Lung (tissue), 12 donors: ENCODE results near the gene ZNF335. TPM values are rescaled to one million over a fixed set of nuclear protein-coding genes. Genes with fewer than 3 reads are reported as not detected.

ENCODE experiments used
- ATAC-seq: fragments of 200-7000 bp; cut with Tn5 transposase; one replicate; pipeline ENCODE4 v1.9.1; 2020; ENCODE audit warnings: moderate number of reproducible peaks; ENCODE audit not compliant: insufficient read depth, low FRiP score
- DNase-seq, 3 donors: peaks; one replicate each; pipeline ENCODE4 v3.0.0-alpha.2; 2013 to 2017
- H3K27ac ChIP-seq, 2 donors: one replicate each; pipeline ENCODE4 v1.5.1; 2013; ENCODE audit warnings: mild to moderate bottlenecking in 2 of 2, moderate library complexity in 2 of 2, control low read depth in 1 of 2, inconsistent platforms in 1 of 2, low read depth in 1 of 2, low read length in 1 of 2
- H3K27me3 ChIP-seq, 3 donors: one replicate each; pipeline ENCODE4 v1.5.1; 2013; ENCODE audit warnings: low read length in 2 of 3; ENCODE audit not compliant: control insufficient read depth in 3 of 3, insufficient read depth in 3 of 3
- H3K36me3 ChIP-seq, 4 donors: one replicate each; pipeline ENCODE4 v1.5.1; 2013; ENCODE audit warnings: low read length in 4 of 4, mild to moderate bottlenecking in 1 of 4, moderate library complexity in 1 of 4; ENCODE audit not compliant: control insufficient read depth in 4 of 4, insufficient read depth in 4 of 4
- H3K4me1 ChIP-seq, 5 donors: one replicate each; pipeline ENCODE4 v1.5.1; 2013; ENCODE audit warnings: low read length in 5 of 5, mild to moderate bottlenecking in 2 of 5, moderate library complexity in 1 of 5; ENCODE audit not compliant: control insufficient read depth in 5 of 5, insufficient read depth in 5 of 5
- H3K4me3 ChIP-seq: one replicate; pipeline ENCODE4 v1.5.1; 2013; ENCODE audit warnings: mild to moderate bottlenecking, control low read depth, moderate library complexity
- H3K9ac ChIP-seq, 2 donors: one replicate each; pipeline ENCODE4 v1.5.1; 2013; ENCODE audit warnings: low read length in 2 of 2, control low read depth in 1 of 2; ENCODE audit not compliant: insufficient read depth in 1 of 2
- H3K9me3 ChIP-seq, 4 donors: one replicate each; pipeline ENCODE4 v1.5.1; 2013; ENCODE audit warnings: low read length in 3 of 4, mild to moderate bottlenecking in 1 of 4, moderate library complexity in 1 of 4; ENCODE audit not compliant: control insufficient read depth in 4 of 4, insufficient read depth in 3 of 4
- WGBS, 2 donors: extraction: QIAGEN DNeasy Blood & Tissue Kit; methylation state at CpG; one replicate each; pipeline ENCODE4 v1.1.7; 2013; 5-methylcytosine and 5-hydroxymethylcytosine counted together
- polyA plus RNA-seq, 2 donors: library from polyadenylated mRNA; stranded (reverse); fragments of 200-250 nt; gene quantifications; one replicate each; pipeline ENCODE4 v1.2.1, GENCODE V29; 2013
- total RNA-seq, 2 donors: library from RNA; depleted of rRNA in 1 of 2; stranded (reverse); fragments of >200 nt in 1 of 2; gene quantifications; one replicate each; pipeline ENCODE4 v1.2.1, GENCODE V29; 2014 to 2021
- TF ChIP-seq, protein P1 (sequence below): IDR thresholded peaks from 2 replicates; pipeline ENCODE4 v1.5.1; 2012; ENCODE audit warnings: mild to moderate bottlenecking; ENCODE audit errors: control extremely low read depth, extremely low read depth
- donor health status: control.
- donor health status: control.
- donor health status: Bipolar disorder and iron deficiency.
- donor health status: healthy.
- donor health status: DM: yes; HTN: yes; CAD: no.

ZNF335 gene
- total and polyA plus RNA-seq, 4 donors: 12.8 to 23.6 (median 16.0) TPM

DNA sequence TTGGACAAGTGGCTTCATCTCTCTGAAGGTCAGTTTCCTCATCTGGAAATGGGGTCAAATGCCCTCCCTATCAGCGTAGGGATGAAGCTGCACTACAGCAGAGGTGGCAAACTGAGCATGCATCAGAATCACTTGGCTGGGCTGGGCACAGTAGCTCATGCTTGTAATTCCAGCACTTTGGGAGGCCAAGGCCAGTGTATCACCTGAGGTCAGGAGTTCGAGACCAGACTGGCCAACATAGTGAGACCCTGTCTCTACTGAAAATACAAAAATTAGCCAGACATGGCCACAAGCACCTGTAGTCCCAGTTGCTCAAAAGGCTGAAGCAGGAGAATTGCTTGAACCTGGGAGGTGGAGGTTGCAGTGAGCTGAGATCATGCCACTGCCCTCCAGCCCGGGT is 30.0 kb upstream of the ZNF335 start:
- TF ChIP-seq, protein P1, sequence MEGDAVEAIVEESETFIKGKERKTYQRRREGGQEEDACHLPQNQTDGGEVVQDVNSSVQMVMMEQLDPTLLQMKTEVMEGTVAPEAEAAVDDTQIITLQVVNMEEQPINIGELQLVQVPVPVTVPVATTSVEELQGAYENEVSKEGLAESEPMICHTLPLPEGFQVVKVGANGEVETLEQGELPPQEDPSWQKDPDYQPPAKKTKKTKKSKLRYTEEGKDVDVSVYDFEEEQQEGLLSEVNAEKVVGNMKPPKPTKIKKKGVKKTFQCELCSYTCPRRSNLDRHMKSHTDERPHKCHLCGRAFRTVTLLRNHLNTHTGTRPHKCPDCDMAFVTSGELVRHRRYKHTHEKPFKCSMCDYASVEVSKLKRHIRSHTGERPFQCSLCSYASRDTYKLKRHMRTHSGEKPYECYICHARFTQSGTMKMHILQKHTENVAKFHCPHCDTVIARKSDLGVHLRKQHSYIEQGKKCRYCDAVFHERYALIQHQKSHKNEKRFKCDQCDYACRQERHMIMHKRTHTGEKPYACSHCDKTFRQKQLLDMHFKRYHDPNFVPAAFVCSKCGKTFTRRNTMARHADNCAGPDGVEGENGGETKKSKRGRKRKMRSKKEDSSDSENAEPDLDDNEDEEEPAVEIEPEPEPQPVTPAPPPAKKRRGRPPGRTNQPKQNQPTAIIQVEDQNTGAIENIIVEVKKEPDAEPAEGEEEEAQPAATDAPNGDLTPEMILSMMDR: no peak
- ATAC-seq (no peak), DNase-seq (no peak)
- Histone ChIP-seq H3K9ac (no peak overlapping the region), H3K27ac (no peak overlapping the region), H3K9me3 (no peaks in the 10 kb centered on the region), H3K4me1 (peaks cover 0 to 2% (median 0%) of the 10 kb centered on the region in 5 donors), H3K36me3 (no peaks in the 10 kb centered on the region), H3K27me3 (peaks cover 5 to 33% (median 15%) of the 10 kb centered on the region in 3 donors), H3K4me3 (no peak overlapping the region)
- WGBS, 2 donors: 90 to 95% methylated on average over 3 of the region's 3 CpGs

DNA sequence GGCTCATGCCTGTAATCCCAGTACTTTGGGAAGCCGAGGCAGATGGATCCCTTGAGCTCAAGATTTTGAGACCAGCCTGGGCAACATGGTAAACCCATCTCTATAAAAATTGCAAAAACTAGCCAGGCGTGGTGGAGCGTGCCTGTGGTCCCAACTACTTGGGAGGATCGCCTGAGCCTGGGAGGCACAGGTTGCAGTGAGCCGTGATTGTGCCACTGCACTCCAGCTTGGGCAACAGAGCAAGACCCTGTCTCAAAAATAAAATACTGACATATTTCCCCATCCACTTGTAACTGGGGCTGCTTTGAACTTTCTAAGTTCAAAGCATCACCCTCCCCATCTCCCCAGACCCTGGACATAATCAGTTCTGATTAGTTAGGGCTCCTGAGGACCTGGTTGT is 29.5 kb upstream of the ZNF335 start:
- TF ChIP-seq, protein P1: no peak
- Histone ChIP-seq H3K9me3 (no peaks in the 10 kb centered on the region), H3K9ac (no peak overlapping the region), H3K27me3 (peaks cover 5 to 28% (median 11%) of the 10 kb centered on the region in 3 donors), H3K4me1 (peaks cover 0 to 2% (median 0%) of the 10 kb centered on the region in 5 donors), H3K27ac (no peak overlapping the region), H3K4me3 (no peak overlapping the region), H3K36me3 (no peaks in the 10 kb centered on the region)
- ATAC-seq (no peak), DNase-seq (no peak)
- WGBS, 2 donors: 87 to 90% methylated on average over 5 of the region's 5 CpGs

DNA sequence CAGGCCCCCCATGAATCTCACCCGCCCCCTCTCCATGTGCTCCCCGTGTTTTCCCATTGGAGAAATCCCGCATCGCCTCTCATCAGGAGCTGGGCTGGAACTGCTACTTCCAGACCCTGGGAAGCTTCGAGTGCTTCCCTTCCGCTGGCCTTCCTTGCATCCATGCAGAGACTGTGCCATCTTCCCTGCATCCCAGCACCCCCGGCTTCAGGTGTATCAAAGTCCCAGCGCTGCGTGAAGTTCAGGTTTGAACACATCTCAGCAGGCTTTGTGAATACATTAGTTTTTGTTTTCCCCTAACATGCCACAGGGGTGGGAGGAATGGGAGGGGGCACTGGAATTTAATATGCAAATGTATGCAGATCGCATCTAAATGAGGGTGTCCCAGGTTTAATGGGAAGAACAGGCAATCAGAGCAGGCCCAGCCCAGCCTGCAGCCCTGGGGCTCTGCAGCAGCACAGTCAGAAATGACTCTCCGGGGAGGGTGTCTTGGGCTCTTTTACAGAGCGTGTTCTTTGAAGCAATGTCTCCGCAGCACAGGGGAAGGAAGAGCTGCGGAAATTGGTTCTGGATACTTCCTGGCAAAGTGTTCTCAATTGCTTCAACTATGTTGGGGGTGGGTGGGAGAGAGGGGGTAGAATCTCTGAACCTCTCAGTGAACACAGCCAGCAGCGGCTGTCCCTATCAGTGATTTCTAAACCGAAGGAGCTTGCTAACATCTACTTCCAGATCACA is 28.4 kb upstream of the ZNF335 start:
- Histone ChIP-seq H3K36me3 (no peaks in the 10 kb centered on the region), H3K9me3 (no peaks in the 10 kb centered on the region), H3K9ac (no peak overlapping the region), H3K4me3 (no peak overlapping the region), H3K4me1 (peaks cover 0 to 2% (median 0%) of the 10 kb centered on the region in 5 donors), H3K27me3 (peaks cover 5 to 19% (median 5%) of the 10 kb centered on the region in 3 donors), H3K27ac (no peak overlapping the region)
- TF ChIP-seq, protein P1: no peak
- 40 to 43% methylated on average over 16 of the region's 16 CpGs for WGBS, 2 donors
- DNase-seq (no peak), ATAC-seq (no peak)
